Daoy (cell line): Measurements from ENCODE around the gene MEN1. TPM values are rescaled to one million over a fixed set of nuclear protein-coding genes. Genes with fewer than 3 reads are reported as not detected.

ENCODE experiments used
- DNase-seq: peaks from one replicate; pipeline ENCODE4 v3.0.0-alpha.2; 2015; ENCODE audit warnings: low read depth
- total RNA-seq: library from RNA; depleted of rRNA; stranded (reverse); fragments of >200 nt; shearing (Covaris generic); gene quantifications from 2 replicates; pipeline ENCODE4 v1.2.3, GENCODE V29; 2014

Gene MEN1
- total RNA-seq, 1 experiment from 2014 or later, result 15.0 TPM

DNA sequence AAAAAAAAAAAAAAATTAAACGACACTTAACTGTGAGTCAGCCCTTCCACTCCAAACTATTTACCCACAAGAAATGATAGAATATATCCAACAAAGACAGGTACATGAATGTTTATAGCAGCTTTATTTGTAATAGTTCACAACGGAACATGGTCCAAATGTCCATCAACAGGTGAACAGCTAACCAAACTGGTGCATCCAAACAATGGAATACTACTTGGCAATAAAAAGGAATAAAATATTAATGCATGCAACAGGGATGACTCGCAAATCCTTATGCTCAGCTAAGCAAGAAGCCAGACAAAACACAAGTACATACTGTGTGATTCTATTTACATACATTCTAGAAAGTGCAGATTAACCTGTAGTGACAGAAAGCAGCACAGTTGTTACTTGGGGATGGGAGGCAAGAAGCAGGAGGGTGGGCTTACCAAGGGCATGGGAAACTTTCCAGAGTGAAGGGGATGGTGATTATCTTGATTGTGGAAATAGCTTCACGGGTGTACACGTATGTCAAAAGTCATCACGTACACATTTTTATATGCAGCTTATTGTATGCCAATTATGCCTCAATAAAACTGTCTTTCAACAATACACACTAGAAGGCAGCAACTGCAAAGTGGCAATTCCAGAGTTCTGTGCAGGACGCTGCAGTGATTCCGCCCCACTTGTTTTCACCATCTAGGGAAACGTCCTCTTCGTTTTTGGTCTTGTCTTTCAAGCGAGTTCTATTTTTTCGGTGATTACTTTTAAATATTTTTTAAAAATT, 25.4 kb downstream of the MEN1 start:
- DNase-seq, result no peak

DNA sequence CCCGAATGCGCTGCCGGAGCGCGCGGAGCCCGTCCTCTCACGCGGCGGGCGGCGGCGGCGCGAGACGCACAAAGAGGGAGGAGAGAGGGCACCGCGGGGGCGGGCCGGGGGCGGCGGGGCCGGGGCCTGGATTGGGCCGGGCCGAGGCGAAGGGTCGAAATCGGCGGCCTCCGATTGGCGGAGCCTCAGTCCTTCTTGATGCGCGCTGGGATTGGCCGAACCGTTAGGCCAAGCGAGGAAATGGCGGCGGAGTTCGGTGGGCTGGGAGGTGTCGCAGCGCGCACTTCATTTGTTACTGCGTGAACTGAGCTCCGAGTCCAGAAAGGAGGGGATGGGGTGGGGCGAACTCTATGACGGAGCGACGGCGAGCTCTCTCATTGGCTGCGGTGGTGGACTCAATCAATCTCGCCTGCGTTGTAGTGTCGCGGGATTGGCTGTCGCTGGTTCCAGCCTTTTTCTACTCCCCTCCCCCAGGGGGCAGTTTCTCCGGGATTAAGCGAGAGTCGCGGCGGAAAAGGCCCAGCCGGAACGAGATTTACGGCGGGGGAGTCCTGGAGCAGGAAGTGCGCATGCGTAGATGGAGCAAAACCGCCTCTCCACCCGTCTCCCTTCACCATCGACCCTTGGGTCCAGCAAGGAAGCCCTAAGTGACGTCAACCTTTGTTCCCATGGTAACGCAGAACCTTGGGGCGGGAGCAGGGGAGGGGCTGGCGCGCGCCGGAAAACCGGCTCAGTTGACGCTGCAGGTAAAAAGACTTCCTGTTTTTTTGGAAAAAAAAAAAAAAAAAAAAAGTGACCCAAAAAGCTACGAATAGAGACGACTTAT, 31.7 kb downstream of the MEN1 start, which contains the start of gene SF1:
TSS of gene SF1 (minus strand) at position 70 of the 826 bp plus-strand sequence. CDS start 150 bp downstream, outside the sequence.
- peak; percentile 100 for DNase-seq

DNA sequence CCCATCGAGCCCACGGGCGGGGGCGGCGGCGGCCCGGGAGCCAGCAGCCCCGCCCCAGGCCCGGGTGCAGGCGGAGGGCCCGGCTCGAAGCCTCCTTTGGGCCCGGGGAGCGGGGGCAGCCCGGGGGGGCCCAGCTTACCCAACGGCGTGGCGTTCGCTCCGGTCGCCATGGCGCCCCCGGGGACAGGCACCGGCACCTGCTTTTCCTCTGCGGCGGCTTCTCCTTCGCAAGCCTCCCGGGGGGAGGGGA, 32.2 kb downstream of the MEN1 start:
- no peak for DNase-seq

DNA sequence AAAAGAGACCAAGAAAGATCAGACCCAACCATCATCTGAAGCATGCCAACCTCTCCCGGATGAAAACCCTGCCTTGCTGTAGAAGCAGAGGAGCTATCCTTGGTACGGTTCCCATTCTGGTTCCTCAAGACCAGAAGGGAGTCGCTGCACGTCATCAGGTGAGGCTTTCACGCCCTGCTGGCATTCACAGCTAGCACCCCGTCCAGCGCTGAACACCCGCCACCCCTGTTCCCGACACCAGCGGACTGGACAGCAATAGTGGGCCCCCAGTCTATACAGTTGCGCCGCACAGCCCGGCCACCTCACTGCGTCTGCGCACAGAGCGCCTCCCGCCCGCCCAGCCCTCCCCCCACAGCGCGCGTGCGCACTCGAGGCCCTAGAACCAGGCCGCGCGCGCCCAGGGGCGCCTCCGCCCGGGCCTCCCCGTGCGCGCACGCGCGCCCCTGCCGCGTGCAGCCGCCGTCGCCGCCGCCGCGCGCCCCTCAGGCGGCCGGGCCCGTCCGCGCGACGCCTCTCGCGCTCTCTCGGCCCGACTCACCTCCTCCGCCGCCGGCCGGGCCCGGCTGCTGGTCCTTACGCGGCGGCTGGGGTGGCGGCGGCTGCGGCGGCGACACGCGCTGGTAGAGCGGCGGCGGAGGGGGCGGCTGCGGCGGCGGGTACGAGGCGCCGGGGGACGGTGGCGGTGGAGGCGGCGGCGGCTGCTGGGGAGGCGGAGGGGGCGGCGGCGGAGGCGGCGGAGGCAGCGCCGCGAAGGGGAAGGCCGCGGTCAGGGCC, 32.7 kb downstream of the MEN1 start:
- peak; percentile 87 for DNase-seq

DNA sequence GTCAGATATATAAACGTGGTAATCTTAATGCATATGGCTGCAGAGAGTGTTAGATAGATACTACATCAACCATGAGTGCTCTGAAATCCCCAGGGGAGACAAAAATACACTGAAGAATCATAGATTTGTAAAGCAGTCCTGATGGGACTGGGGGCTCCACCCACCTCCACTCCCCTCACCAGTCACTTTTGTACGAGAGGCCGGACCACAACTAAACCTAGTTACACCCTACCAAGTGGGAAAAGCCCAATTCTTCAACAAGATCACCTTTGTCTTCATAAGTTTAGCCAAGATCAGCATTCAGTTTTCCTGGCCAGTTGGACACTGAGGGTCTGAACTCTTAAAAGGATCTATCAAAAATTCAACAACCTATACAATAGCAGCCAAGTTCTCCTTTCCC, 33.5 kb downstream of the MEN1 start:
- DNase-seq, result no peak

DNA sequence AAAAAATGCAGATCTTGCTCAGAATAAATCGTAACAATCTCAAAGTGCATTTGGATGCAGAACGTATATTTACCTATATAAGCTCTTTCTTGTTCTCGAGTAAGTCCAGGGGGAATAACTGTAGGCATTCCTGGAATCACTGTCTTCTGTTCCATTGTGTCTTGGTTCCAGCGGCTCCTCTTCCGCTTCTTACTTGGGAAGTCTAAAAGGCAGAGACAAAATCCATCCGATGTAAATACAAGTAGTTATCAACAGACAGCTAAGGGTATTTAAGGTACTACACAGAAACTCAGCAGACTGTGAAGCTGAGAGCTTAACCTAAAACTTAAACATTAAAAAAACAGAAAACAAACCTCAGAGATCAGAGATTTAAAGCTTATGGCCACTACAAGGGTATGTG, 33.9 kb downstream of the MEN1 start:
- no peak for DNase-seq

DNA sequence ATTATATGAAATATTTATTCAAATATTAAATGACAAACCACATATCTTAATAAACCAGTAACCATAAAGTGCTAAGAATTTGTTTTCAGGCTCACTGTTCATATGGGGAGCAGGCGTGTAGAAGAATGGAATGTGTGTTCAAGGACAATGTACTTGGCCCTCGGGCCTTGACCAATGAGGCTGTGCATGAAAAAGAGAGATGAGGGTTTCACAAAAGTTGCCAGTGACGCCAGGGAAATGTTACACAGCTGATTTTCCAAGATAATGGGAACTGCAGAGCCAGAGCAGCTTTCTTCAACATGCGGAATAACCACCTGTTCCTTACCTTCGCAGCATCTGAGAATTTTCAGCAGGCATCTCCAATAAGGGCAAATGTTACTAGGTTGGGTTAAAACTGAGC, 36.2 kb downstream of the MEN1 start:
- no peak for DNase-seq

DNA sequence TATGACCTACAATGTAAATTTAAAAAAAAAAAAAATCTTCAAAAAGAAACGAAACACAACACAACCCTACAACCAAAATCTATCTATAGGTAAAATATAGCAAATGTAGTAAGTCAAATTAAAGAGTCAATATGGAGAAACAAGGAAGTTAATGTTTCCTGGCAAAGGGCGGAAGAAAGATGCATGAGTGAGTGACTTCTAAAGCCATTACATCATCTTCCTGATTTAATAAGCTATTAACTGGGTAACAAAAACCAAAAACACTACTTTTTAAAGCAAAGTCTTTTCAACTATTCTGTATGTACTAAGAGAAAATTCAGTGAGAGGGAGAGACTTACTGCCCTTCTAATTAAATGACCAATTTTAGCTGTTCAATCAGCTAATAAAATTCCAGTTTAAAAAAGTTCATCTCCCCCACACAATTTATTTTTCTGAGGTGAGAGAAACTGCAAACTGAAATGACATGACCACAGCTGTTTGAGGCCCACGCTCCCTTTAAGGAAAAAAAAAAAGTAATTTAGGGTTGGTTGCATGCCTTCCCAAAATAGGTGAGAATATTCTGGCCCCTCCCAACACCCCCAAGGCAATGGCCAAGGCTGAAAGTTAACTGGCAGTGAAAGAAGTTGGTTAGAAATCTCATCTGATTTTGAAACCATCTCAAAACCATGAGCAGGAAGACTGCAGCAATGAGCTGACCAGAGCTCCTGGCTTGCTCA, 37.9 kb downstream of the MEN1 start:
- no peak for DNase-seq

DNA sequence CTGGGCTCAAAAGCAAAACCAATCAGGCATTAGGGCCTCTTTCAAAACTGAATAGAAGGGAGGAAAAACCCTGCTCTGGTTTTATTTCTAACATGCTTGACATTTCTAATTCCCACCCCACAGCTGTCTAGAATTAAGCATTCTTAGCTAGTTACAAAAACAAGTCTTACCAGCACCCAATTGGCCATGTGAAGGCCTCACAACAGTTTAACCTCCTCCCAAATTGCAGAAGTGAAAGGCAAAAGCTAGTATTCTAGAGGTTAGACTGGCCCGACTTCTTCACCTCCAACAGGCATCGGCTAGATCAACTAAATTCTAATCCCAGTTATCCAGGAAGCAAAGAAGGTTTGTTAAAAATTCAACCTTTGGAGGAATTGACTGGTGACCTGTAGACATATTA, 38.5 kb downstream of the MEN1 start:
- DNase-seq, result no peak

DNA sequence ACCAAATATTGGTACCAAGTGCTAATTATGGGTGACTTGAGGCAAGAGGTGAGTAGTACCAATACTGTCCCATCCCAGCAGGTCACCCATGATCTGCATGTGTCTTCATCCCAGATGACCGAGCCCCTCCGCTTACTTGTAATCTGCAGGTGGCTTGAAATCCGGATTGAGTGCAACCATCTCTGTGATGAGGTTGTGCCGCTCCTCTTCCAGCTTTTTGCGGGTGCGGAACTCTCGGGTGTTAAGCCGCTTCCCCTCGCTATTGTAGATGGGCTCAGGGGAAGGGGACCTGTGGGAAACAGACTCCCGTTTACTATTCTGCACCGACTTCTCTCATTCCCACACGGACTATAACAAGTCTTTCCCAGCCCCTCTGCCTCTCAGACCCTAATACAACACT, 40.2 kb downstream of the MEN1 start:
- DNase-seq, result no peak

DNA sequence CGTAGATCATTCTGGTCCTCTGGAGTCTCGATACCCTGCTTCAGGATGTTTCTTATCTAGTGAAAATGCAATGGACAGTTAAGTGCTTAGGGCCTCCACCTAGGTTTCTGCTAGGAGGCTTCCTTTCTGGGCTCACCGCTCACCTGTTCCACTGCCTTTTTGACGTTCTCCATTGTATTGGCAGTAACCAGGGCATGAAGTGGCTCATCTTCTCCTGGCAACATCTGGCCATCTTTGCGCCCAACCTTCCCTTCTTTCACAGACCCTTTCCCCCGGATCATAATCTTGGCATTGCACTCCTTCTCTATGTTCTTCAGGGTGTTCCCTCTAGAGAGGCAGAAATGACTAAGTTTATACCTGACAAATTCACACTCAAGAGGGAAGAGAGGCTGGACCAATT, 41.1 kb downstream of the MEN1 start:
- no peak for DNase-seq

DNA sequence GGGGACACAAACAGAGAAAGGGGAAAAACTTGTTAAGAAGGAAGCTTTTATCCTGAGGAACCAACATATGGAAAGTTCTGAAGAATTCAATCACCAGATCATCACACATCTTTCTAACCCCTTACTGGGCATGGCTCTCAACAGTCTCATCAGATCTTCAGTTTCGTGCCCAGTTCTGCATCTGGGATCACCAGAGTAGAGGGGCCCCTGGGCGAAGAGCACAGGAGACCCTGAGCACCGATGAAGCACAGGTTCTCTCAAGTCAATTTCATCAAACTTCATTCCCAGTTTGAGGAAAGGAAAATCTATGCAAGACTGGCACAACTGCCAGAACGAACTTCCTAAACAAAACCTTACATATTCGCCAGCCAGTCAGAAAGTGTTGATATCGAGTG, 42.1 kb downstream of the MEN1 start:
- DNase-seq, result no peak

DNA sequence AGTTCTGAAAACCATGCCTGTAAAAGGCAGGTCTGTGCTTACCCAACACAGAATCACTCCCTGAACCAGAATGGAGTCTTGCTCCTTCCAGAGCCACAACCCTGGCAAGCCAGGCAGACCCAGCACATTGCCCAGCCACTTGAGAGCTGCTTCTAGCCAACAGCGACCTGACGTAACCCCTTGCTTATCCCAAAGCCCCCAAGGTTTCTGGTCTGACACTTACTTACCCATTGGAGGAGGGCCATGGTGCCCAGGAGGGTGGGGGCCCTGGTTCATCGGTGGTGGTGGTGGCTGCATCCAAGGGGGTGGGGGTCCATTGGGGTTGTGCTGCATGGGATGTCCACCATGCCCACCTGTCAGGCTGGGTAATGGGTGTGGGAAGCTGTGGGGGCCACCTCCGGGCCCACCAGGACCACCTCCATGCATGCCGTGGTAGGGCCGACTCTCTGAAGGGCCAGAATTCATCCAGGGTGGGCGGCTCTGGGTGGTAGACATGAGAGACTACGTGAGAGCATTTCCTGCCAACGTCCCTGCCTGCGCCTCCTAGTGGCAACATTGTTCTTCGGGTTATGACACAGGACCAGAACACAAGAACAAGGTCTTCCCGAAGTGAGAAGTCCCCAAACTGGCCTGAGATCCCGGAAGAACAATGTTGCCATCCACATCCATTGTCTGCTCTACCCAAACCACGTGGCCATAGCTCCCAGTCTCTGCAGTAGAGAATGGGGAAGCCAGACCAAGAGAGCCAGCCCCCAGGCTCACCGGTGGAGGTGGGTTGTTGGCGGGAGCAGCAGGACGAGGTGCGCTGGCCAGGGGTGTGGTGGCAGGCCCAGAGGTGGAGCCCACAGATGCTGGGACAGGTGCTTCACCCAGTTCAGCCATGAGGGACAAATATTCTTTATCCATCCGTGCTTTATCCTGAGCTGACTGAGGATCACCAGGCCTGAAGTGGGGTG, 42.7 kb downstream of the MEN1 start:
- peak; percentile 66 for DNase-seq

DNA sequence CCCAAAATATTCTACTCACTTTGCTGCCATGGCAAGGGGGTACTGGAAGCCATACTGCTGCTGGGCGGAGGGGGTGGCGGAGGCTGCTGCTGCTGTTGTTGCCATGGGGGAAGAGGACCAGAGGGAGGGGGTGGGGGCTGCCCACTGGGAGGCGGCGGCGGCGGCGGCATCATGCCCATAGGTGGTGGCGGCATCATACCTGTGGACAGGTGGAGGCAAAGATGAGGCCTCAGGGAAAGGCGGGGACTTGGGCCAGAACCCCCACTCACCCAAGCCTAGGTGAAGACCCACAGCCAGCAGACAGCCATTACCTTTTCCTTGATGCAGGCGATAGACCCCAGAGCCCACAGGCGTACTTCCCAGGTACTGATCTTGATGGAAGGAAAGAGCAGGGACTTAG, 43.5 kb downstream of the MEN1 start:
- DNase-seq, result no peak

DNA sequence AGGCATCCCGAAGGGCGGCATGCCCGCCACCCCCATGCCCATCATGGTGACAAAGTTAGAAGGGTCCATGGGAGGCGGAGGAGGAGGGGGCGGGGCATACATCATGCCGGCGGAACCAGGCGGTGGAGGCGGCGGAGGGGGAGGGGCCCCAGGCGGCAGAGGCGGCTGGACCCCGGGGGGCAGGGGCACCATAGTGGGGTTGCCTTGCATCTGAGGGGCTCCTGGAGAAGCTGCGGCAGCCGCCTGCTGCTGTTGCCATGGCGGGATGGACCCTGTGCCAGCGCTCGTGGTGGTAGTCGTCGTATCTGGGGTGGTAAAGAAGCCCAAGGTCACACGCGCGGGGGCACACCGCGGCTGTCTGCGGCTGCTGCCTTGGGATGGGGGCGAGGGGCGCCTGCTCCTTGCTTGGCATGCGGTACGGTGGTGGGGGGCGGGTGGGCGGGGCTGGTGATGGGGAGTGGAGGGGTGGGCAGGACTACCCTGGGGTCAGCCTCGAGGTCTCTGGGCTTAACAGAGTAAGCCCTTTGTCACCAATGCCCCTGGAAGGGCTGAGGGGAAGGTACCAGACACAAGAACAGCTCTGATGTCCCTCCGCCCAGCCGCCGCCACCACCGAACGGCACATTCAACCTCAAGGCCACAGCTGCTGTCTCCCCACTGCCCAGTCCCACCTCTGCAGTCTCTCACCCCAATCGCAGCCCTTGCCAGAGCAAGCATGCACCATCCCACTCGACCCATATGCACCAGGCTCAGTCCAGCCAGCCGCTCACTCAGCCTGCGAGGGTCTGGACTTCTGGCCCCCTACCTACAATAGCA, 44.3 kb downstream of the MEN1 start:
- DNase-seq, result no peak

DNA sequence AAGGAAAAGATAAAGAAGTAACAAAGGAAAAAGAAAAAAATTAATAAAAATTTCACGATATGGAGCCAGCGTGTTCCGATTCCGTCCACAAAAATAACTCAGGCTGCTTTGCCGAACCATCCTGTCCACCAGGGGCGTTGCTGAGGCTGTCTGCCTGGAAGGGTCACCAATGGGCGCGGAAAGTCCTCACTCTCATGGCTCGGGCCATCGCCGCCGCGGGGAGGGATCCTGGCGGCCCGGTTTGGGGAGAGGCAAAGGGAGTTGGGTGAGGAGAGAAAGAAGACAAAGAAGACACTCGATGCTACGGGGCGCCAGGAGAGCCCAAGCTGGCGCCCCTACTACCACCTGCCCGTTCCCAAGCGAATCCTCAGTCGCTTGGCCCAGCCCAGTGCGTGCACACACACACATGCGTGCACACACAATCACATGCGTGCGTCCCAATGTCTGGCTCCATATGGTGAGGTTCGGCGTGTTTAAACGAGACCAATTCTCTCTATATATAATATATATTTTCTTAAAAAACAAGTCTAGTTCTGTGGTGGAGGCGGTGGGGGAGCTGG, 45.0 kb downstream of the MEN1 start:
- no peak for DNase-seq

DNA sequence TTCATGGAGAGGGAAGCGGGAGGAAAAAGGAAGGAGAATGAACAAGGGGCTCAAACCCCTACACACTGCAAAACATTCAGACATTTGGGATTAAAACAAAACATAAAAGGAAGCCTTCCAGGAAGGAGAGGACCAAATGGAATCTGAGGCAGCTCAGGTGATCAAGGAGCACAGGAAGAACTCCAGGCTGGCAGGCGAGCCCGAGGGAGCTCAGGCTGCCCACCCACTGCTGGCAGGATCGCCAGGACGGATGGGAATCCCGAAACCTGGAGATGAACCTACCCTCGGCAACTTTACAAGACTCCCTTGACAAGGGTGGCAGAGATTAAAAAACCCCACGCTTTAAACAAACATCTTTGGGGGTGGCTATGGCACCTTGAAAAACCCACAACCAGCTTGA, 45.6 kb downstream of the MEN1 start:
- DNase-seq, result no peak

DNA sequence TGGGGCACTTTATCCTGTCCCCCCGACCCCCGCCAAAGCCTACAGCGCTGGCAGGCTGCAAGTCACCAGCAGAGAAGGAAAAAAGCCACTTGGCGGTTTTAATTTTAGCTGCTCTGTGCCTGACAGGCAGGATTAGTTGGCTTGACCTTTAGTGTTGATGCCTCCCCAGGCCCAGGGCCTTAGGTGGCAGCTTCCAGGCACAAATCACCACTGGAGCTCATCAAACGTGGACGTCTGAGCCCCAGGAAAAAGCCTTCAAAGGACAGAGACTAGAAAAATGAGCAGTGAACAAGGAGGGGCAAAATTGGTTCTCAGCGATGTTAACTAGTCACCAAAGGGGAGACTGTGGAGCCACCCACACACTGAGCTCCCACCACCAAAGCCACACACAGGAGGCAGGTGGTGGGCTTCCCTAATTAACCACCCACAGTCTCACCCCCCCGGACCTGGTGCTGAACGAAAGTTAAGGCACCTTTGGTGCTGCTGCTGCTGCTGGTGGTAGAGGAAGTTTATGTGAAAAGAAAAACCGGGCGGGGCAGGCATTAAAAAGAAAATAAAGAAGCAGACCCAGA, 46.2 kb downstream of the MEN1 start:
- DNase-seq, result no peak

DNA sequence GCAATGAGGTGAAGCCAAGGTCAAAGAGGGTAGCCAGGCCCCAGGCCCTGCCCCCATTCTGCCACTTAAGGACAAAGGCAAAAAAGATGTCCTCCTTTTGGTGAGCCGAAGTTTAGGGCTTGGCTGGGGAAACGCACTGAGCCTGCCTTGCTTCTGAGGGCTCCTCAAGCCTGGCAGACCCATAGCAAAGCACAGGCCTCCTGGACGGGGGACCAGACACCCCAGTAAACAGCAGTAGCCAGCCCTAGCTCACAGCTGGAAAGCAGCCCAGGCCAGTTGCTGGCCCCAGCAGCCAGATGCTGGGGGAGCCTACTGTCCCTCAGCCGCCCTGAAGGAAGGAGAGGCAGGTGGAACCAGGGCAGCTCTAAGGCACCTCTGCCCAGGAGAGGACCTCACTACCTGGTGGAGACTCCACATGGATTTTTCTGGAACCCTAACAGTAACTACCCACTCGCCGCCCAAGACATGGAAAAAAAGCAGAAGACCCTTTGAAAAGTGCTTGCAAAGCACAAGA, 46.8 kb downstream of the MEN1 start:
- DNase-seq, result no peak
